ENCODE data around the gene PSMB11.
A peak's percentile ranks its signal among the peaks of the same experiment; 100 is the strongest.
"Not testable (repeated sequence)": the region's sequence is repeated elsewhere in the genome, so short reads cannot be mapped to it uniquely, and the experiment has no call there.

The PSMB11 gene, protein sequence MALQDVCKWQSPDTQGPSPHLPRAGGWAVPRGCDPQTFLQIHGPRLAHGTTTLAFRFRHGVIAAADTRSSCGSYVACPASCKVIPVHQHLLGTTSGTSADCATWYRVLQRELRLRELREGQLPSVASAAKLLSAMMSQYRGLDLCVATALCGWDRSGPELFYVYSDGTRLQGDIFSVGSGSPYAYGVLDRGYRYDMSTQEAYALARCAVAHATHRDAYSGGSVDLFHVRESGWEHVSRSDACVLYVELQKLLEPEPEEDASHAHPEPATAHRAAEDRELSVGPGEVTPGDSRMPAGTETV

DNA sequence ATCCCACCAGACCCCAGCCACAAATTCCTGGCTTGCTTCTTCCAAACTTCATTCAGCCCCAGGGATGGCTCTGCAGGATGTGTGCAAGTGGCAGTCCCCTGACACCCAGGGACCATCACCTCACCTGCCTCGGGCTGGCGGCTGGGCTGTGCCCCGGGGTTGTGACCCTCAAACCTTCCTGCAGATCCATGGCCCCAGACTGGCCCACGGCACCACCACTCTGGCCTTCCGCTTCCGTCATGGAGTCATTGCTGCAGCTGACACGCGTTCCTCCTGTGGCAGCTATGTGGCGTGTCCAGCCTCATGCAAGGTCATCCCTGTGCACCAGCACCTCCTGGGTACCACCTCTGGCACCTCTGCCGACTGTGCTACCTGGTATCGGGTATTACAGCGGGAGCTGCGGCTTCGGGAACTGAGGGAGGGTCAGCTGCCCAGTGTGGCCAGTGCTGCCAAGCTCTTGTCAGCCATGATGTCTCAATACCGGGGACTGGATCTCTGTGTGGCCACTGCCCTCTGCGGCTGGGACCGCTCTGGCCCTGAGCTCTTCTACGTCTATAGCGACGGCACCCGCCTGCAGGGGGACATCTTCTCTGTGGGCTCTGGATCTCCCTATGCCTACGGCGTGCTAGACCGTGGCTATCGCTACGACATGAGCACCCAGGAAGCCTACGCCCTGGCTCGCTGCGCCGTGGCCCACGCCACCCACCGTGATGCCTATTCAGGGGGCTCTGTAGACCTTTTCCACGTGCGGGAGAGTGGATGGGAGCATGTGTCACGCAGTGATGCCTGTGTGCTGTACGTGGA, at the start of gene PSMB11:
TSS of gene PSMB11 (plus strand) at position 51 of the 804 bp plus-strand sequence. CDS start at position 65, 14 bp downstream.
- no peak for DNase-seq

DNA sequence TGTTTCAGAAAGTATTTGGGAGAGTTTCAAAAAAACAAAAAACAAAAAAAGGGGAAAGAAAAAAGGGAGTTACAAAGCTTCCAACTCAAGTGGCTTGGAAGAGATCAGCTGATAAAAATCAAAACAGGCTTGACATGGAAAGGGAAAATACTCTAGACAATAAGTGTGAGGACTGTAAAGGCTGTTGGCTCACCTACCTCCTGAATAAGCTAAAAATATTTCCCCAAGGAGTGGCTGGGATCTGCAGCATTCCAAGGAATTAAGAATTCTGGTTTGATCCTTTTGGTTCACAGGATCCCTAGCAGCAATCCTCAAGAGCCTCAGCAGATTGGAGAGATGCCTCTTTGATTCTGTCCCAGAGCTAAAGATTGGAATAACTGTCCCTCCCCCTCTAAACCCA, 48.5 kb upstream of the PSMB11 start:
- no peak for DNase-seq

GRCh38 chr14:22994762-22995275, 47.2 kb upstream of the PSMB11 start:
- DNase-seq: no peak

DNA sequence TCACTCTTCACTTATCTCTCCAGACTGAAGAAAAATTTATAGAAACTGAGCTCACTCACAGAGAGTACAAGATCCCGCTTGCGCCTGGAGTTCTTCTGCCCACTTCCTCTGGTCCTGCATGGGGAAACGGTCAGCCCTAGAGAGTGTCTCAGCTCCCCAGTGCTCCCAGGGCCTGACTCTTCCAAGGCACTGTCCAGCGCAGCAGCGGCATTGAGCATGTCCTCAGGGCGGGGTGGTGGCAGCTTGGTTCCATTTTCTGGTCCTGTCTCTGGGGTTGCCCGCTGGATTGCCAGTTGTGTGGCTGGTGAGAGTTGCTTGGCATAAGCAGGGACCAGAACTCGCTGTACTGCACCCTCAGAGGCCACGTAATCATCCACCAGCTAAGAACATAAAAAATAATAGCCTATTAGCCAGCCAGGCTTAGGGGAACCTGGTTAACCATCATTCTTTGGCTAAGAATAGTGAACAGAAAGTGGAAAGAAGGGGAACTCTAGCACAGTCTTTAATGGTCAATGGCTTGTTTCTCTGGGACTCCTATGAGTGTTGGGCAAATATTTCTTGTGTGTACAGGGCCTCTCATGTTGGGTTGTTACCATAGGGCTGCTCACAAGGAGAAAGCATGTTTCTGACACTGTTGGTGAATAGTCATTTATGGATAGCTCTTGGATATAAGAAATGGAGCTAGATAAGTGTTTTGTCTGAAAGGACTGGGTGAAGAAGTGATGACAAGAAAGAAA, 46.0 kb upstream of the PSMB11 start:
- no peak for DNase-seq

DNA sequence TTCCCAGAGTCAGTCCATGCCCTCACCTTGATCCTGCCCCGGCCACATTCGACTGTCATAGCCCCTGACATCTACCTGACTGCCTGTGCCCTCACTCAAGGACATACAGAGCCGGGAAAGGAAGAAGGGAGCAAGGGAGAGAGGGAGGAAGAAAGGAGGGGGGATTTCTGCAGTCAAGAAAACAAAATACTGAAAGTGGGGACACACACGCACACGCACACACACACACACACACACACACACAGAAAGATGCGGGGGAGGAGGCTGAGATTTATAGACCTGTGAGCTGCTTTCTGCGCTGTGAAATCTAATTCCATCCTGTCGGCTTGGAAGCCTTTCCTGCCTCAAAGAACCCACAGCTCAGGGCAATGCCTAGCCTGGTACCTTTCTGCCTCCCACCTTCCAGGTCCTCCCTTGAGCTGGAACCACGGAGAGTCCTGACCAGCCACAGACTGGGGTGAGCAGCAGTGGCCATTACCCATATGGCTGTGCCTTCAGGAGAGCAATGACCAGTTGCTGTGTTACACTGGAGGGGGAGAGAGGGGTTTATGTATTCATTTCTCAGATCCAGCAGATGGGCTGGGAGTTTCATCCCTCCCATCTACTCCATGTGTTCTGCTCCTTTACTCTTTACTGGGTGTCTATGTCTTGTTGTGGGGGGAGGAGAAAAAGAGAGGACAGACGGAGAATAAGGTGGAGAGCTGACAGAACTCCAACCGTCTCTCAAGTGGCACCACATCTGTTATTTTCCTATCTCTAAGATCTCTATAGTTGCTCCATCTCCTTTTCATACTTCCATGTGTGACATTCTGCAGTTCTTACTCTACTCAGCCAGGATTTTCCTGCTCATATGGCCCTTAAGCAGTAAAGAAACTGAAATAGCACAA, 45.0 kb upstream of the PSMB11 start:
- DNase-seq: no peak

GRCh38 chr14:22997676-22998323, 44.2 kb upstream of the PSMB11 start:
- DNase-seq: no peak

- DNase-seq: no peak
These were observed 43.5 kb upstream of the PSMB11 start for GRCh38 chr14:22998329-22999012.

- DNase-seq: no peak
These were observed 41.2 kb upstream of the PSMB11 start for GRCh38 chr14:23000860-23001259.

DNA sequence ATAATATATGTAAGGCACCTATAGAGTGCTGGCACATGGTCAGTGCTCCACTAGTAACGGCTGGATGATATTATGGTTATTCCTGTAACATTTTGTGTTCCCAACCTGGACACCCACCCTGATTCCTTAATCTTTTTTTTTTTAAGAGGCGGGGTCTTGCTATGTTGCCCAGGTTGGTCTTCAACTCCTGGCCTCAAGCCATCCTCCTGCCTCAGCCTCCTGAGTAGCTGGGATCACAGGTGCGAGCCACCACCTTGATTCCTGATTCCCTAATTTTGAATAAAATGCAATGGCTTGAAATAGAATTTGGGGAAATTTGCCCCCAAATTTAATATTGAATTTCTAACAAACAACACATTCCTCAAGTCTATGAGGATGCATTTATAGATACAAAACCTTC, 39.4 kb upstream of the PSMB11 start:
- no peak for DNase-seq

DNA sequence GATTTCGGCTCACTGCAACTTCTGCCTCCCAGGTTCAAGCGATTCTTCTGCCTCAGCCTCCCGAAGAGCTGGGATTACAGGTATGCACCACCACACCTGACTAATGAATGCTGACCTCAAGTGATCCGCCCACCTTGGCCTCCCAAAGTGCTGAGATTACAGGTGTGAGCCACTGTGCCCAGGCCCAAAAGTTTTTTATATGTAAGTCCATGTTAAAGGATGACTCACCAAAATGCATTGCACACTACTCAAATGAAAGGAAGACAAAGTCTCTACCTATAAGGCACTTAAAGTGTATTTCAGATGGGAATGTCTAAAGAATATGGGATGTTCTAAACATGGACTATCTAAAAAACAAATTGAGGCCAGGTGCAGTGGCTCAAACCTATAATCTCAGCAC, 37.7 kb upstream of the PSMB11 start:
- not testable (repeated sequence) for DNase-seq

DNA sequence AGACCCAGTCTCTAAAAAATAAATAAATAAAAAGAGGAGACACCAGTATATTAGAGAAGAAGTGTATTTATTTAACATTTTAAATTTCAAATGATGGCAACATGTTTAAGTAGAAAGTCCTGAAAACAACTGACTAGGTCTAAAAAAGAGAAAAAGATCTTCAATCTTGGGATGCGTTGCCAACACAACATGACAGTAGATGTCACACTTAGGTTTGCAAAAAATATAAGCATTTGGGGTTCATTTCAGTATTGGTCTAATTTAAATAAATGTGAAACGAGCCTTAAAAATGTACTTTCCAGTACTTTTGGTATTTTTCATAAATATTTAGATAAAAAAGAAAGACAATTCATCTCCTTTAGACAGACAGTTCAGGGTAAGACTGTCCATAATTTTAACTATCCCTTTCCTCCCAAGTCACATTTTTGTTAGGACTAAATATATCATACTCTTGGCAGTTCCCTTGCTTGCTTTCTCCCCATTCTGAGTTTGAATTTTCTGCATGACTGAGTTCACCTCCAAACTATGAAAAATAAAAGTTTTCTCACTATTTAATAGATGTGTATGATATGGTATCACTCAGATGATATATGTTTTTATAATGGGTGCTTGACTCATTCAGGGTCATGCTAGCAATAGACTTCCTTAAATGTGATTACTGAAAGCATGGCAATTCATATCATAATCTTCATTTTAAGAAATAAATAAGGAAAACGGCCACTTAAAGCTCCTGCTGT, 36.4 kb upstream of the PSMB11 start:
- DNase-seq: no peak

- DNase-seq: no peak
These were observed 35.9 kb upstream of the PSMB11 start for GRCh38 chr14:23006188-23006534.

DNA sequence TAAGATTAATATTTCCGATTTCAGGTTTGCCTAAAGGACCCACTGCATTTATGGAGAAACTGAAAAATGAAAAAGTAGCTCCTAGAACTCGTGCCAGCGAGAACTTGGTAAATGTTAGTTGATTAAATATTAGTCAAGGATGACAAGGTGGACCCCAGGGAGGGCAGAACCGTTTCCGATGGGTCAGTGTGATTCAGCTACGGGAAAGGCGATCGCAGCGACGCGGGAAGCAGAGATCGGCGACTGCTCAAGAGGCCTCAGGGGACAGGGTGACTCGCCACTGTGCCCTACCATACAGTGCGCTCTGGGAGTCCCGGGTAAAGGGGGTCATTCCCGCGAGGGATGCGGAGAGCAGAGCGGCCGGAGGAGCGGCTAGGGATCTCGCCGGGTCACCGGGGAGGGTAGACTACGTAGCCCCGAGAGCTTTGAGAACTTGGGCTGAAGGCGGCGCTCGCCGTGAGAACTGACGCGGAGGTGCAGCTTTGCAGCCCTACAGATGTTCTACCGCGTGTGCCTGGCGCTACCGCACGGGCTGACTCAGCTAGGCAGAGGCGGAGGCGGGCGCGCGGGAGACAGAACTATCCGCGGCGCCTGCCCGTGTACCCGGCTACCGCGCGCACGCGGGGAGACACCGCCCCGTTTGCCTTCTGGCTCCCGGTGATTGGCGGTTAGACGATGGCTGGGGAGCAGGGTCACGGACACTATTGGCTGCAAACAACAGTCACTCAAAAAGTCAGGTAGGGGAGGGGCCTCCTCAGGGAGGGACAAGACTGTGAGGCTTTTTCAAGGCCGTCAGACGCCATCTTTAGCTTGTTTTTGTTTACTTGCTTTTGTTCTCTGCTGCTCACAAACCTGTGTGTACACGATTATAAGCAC, 35.2 kb upstream of the PSMB11 start:
- peak; percentile 99 for DNase-seq

GRCh38 chr14:23008831-23009230, 33.2 kb upstream of the PSMB11 start:
- no peak for DNase-seq

DNA sequence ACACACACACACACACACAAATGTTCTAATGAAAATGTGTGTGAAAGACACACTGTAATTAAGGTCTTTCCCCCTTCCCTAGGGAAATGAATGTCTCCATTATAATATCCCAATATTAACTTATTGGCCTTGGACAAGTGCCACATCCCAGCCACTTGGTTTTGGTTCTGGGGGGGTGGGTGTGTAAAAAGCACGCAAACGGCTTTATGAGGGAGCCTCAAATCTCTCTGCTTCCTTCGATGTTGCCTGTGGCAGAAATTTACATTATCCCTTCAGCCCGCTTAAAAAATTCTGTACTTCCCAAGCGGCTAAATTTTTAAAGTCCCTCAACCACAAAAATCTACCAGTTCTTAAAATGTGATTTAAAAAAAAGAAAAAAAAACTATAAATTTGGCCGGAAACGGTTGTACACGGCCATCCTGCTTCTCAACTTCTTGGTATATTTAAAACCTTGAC, 32.5 kb upstream of the PSMB11 start:
- DNase-seq: no peak

DNA sequence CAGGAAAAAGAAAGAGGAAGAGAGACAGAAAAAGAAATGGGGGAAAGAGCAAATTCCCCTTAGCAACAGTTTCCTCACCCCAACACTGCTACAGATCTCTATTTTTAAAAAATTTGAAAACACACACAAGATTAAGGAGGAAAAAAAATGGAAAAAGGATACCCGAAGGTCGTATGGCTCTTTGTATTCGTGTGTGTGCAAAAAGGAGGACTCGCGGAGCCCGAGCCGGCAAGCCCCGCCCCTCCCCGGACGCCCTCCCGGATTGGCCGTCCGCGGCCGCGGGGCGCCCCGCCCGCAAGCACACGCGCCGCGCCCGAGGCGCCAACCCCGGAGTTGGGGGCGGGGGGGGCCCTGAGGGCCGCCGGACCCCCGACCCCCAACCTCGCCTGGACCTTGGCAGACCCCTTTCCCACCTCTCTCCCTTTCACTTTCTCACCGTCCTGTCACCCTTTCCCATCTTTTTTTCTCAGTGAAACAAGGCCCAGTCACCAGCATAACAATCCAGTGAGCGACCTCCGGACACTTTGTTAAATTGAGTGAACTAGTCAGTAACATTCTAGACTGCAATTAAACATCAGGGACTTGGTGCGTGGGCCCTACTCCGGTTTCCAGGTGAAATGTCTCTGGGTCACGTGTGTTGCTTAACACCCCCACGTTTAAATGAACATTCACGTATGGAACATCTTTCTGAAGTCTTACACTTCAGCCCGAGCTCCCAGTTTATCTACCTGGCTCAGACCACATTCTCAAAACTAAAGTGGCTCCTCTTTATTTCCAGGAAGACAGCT, 31.9 kb upstream of the PSMB11 start, which contains the start of gene C14orf93:
TSS of gene C14orf93 (minus strand) at position 205 of the 788 bp plus-strand sequence. CDS start 11,120 bp downstream, outside the sequence.
- peak; percentile 93 for DNase-seq

DNA sequence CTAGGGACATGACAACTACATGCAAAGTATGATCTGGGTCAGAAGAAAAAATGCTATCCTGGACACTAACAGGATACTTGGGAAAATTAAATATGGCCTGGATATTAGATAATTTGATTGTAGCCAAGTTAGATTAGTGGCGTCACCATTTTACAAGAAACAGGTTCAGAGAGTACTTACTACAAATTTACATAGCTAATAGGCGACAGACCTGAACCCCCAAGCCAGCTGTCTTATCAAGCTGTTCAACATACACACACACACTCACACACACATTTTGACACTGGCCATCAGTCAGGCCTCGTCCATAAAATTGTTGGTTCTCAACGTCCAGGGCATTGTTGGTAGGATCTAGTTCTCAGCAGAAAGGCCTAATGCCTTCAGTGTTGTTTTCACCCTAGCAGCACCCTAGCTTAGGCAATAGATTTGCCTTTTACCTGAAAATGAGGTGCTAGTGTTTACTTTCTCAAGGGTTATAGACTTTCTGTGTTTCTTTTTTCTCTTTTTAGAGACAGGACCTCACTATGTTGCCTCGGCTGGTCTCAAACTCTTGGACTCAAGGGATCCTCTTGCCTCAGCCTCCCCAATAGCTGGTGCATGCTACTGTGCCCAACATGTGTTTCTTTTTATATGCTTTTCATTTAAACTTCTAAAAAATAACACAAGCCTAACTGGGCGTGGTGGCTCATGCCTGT, 28.8 kb upstream of the PSMB11 start:
- no peak for DNase-seq

- not testable (repeated sequence) for DNase-seq
These were observed 28.3 kb upstream of the PSMB11 start for GRCh38 chr14:23013749-23014054.
